H1 (cell line): Measurements from ENCODE around the gene C1orf21.

Source experiments
- BACH1 ChIP-seq: IDR thresholded peaks from 2 replicates; pipeline ENCODE4 v1.6.1; 2012; ENCODE audit warnings: low read length, improper control_type of control experiment
- CTCF ChIP-seq, 3 experiments: IDR thresholded peaks; 1 replicate in 2 of 3; 2 replicates in 1 of 3; pipeline versions ENCODE4 v1.5.1 to v1.6.1; 2011; ENCODE audit warnings: low read length in 3 of 3, mild to moderate bottlenecking in 3 of 3, inconsistent platforms in 2 of 3, low read depth in 1 of 3, moderate library complexity in 1 of 3; ENCODE audit not compliant: insufficient read depth in 1 of 3; ENCODE audit errors: control extremely low read depth in 1 of 3
- EP300 ChIP-seq, 2 experiments: IDR thresholded peaks; 1 replicate in 1 of 2; 2 replicates in 1 of 2; pipeline ENCODE4 v1.6.1; 2011 to 2012; ENCODE audit warnings: low read depth in 2 of 2, low read length in 2 of 2, mild to moderate bottlenecking in 2 of 2, borderline replicate concordance in 1 of 2, inconsistent platforms in 1 of 2, moderate library complexity in 1 of 2
- EZH2 ChIP-seq: fragments of 200-600 bp; sonication (generic); IDR thresholded peaks from 2 replicates; pipeline ENCODE4 v1.7.1; 2012; ENCODE audit warnings: low read depth, mild to moderate bottlenecking, moderate library complexity, low read length, inconsistent platforms; ENCODE audit not compliant: severe bottlenecking
- HDAC6 ChIP-seq: IDR thresholded peaks from one replicate; pipeline ENCODE4 v1.7.1; 2012; ENCODE audit warnings: low read depth, mild to moderate bottlenecking, inconsistent platforms, low read length, moderate library complexity
- KDM1A ChIP-seq: fragments of 200-600, 300-600 bp; sonication (generic); IDR thresholded peaks from 2 replicates; pipeline ENCODE4 v1.7.1; 2016; ENCODE audit warnings: mild to moderate bottlenecking, low read length, borderline replicate concordance
- POLR2A ChIP-seq, 2 experiments: IDR thresholded peaks; 1 replicate in 1 of 2; 2 replicates in 1 of 2; pipeline ENCODE4 v1.6.1; 2011; ENCODE audit warnings: low read depth in 2 of 2, low read length in 2 of 2, mild to moderate bottlenecking in 2 of 2; ENCODE audit errors: control extremely low read depth in 1 of 2
- TAF1 ChIP-seq: IDR thresholded peaks from 2 replicates; pipeline ENCODE4 v1.6.1; 2011; ENCODE audit warnings: mild to moderate bottlenecking, low read depth, low read length

- no peak for TF ChIP-seq TAF1
- TF ChIP-seq HDAC6: no peak
- no peak for TF ChIP-seq CTCF (IDR thresholded peaks at IDR 0.05; ENCODE audit: control extremely low read depth in 1 of 3, insufficient read depth in 1 of 3, low read depth in 1 of 3, low read length in 3 of 3)
- no peak for TF ChIP-seq EP300 (IDR thresholded peaks at IDR 0.05; ENCODE audit: borderline replicate concordance in 1 of 2, low read depth in 2 of 2, low read length in 2 of 2)
- TF ChIP-seq EZH2: no peak
- TF ChIP-seq POLR2A (IDR thresholded peaks at IDR 0.05; ENCODE audit: control extremely low read depth in 1 of 2, low read depth in 2 of 2, low read length in 2 of 2): no peak
- no peak for TF ChIP-seq BACH1
- no peak for TF ChIP-seq KDM1A
These were observed 180.2 kb downstream of the C1orf21 start for GRCh38 chr1:184567009-184567408.
